OCI-LY3 (cell line): ENCODE measurements around the gene PPT1.

Experiments
- CTCF ChIP-seq: fragments of 200-600, 300-600 bp; sonication (generic); IDR thresholded peaks from 2 replicates; pipeline ENCODE4 v1.5.1; 2014; ENCODE audit warnings: antibody characterized with exemption, low read length, low read depth
- EZH2phosphoT487 ChIP-seq: fragments of 200-600 bp; shearing (Covaris generic); IDR thresholded peaks from 2 replicates; pipeline ENCODE4 v1.6.1; 2018; ENCODE audit warnings: antibody characterized with exemption, mixed run types, low read depth

DNA sequence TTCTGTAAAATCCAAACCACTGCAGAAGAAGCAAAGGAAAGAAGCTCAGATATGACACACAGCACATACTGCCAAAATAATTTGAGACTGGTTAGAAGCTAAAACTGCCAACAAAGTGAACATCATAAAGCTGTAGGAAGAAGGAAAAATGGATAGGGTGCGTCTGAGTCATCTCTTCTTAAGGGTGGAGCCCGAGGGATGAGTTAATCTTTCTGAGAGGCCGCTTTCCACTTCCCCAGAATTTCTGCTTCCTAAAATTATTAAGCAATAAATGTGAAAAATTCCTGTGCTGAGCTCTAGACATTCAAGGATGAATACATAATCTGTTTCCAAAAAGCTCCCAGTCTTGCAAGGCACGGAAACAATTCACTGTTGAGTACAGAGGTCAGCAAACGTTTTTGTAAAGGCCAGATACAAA, 20.1 kb downstream of the PPT1 start:
- TF ChIP-seq CTCF (no peak), EZH2phosphoT487 (no peak)
